Small intestine (tissue), 7 donors: ENCODE data around the gene SLC25A24. TPM values are rescaled to one million over a fixed set of nuclear protein-coding genes. Genes with fewer than 3 reads are reported as not detected.
A peak's percentile ranks its signal among the peaks of the same experiment; 100 is the strongest.
"Not testable (repeated sequence)": the region's sequence is repeated elsewhere in the genome, so short reads cannot be mapped to it uniquely, and the experiment has no call there.

Experiments
- DNase-seq, 2 donors: peaks; one replicate each; pipeline versions ENCODE4 v3.0.0 to v3.0.0-alpha.2; 2013
- FAIRE-seq: peaks from 2 replicates; lab custom pipeline; 2012; peaks lifted over from hg19 to GRCh38; lab: Jason Lieb, UNC
- H3K27ac ChIP-seq, 3 donors: one replicate each; pipeline ENCODE4 v1.5.1; 2013; ENCODE audit warnings: low read length in 2 of 3, mild to moderate bottlenecking in 2 of 3, control low read depth in 1 of 3, inconsistent platforms in 1 of 3, low read depth in 1 of 3, moderate library complexity in 1 of 3
- H3K27me3 ChIP-seq, 3 donors: one replicate each; pipeline ENCODE4 v1.6.1; 2013; ENCODE audit warnings: low read length in 3 of 3, inconsistent platforms in 1 of 3; ENCODE audit not compliant: control insufficient read depth in 3 of 3, insufficient read depth in 3 of 3
- H3K36me3 ChIP-seq, 3 donors: one replicate each; pipeline ENCODE4 v1.6.1; 2013; ENCODE audit warnings: low read length in 3 of 3, inconsistent platforms in 1 of 3, low read depth in 1 of 3, mild to moderate bottlenecking in 1 of 3, moderate library complexity in 1 of 3; ENCODE audit not compliant: control insufficient read depth in 3 of 3, insufficient read depth in 2 of 3
- H3K4me1 ChIP-seq, 3 donors: one replicate each; pipeline ENCODE4 v1.6.1; 2013; ENCODE audit warnings: low read length in 2 of 3, inconsistent platforms in 1 of 3, low read depth in 1 of 3, mild to moderate bottlenecking in 1 of 3, moderate library complexity in 1 of 3; ENCODE audit not compliant: control insufficient read depth in 3 of 3, insufficient read depth in 2 of 3
- H3K4me3 ChIP-seq, 3 donors: one replicate each; pipeline ENCODE4 v1.5.1; 2013; ENCODE audit warnings: low read length in 3 of 3, control low read depth in 1 of 3, inconsistent platforms in 1 of 3, low read depth in 1 of 3, mild to moderate bottlenecking in 1 of 3, moderate library complexity in 1 of 3
- H3K9me3 ChIP-seq, 2 donors: one replicate each; pipeline ENCODE4 v1.6.1; 2013; ENCODE audit warnings: low read depth in 1 of 2, low read length in 1 of 2; ENCODE audit not compliant: control insufficient read depth in 2 of 2, insufficient read depth in 1 of 2
- WGBS, 3 donors: extraction: QIAGEN DNeasy Blood & Tissue Kit; methylation state at CpG; one replicate each; pipeline ENCODE4 v1.1.7; 2013; 5-methylcytosine and 5-hydroxymethylcytosine counted together
- polyA plus RNA-seq, 4 donors: library from polyadenylated mRNA; stranded (reverse) in 3 of 4; unstranded in 1 of 4; fragments of 200-250 nt in 3 of 4; fragments of 120-200 nt in 1 of 4; gene quantifications; one replicate each; pipeline versions ENCODE4 v1.2.1 to v1.2.3, GENCODE V29; 2013
- donor health status: healthy with polysubstance abuse.
- donor health status: control.
- donor health status: control.
- donor health status: Bipolar disorder and iron deficiency.
- donor health status: healthy.

Gene SLC25A24
- polyA plus RNA-seq, 4 donors, result 31.7 to 43.4 (median 36.8) TPM

DNA sequence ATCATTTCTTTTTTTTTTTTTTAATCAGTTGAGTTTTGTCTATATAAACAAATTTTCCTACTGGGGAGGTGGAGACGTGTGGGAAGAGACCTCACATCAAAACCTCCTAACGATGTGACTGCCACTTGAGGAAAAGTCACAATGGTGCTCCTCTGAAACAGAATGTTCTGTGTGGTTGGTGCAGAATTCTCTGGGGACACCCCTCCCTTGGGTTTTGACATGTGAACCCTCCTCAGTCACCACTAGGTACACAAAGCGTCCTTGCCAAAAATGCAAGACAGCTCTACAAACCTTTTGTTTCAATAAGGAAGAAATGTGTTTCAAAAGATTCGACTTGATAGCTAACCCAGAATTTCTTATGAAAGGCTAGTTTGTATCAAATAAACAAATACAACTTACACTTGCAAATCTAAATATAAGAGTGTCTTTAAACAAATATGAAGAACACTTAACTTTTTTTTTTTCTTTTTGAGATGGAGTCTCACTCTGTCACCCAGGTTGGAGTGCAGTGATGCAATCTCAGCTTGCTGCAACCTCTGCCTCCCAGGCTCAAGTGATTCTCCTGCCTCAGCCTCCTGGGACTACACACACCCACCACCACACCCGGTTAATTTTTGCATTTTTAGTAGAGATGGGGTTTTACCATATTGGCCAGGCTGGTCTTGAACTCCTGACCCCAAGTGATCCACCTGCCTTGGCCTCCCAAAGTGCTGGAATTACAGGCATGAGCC, 9.3 kb downstream of the SLC25A24 start:
- peaks cover 4 to 13% (median 12%) of the 10 kb centered on the region in 3 donors for H3K36me3 ChIP-seq
- WGBS, 3 donors, result 82 to 95% (median 83%) methylated on average over 5 of the region's 5 CpGs
- FAIRE-seq, result no peak
- no peaks in the 10 kb centered on the region for H3K4me1 ChIP-seq
- H3K9me3 ChIP-seq, result peaks cover 0 to 26% of the 10 kb centered on the region in 2 donors
- no peak overlapping the region for H3K27ac ChIP-seq
- H3K4me3 ChIP-seq, result no peak overlapping the region
- no peak for DNase-seq
- H3K27me3 ChIP-seq, result no peaks in the 10 kb centered on the region

DNA sequence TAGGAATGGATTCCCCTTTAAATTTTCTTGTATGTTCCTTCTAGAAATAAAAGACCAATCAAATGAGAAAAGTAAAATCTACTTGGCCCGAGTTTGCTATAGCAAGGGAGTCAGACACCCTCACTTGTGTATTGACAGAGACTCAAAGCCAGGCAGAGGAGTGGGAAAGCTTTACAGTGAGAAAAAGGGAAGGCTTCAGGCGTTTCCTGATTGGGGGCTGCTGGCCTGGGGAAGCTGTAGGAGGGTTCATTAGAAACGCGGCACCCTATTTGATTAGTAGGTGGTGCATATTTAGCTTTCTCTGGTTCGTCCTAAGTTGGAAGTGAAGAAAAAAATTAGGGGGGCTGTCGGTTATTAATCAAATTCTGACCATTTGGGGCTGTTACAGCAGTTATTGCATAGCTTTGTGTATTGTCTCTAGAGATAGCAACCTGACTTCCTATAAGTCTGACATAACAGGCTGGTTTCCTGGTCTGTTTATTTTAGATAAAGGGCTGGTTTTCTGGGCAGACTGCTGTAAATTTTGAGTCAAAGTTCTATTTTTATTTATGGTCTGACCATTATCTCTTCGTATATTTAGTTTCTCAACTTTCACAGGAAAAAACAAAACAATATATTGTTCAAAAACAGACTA, 10.0 kb downstream of the SLC25A24 start:
- H3K9me3 ChIP-seq, result peaks cover 0 to 22% of the 10 kb centered on the region in 2 donors
- DNase-seq (no peak), FAIRE-seq (no peak)
- no peaks in the 10 kb centered on the region for H3K27me3 ChIP-seq
- WGBS, 3 donors, result 84 to 89% (median 87%) methylated on average over 7 of the region's 7 CpGs
- H3K27ac ChIP-seq, result no peak overlapping the region
- H3K4me3 ChIP-seq, result no peak overlapping the region
- H3K4me1 ChIP-seq, result no peaks in the 10 kb centered on the region
- H3K36me3 ChIP-seq, result peaks cover 4 to 11% (median 9%) of the 10 kb centered on the region in 3 donors

GRCh38 chr1:108188801-108189200, 11.3 kb downstream of the SLC25A24 start:
- FAIRE-seq, result no peak
- no peaks in the 10 kb centered on the region for H3K4me1 ChIP-seq
- no peak for DNase-seq
- 85 to 100% (median 90%) methylated on average over 1 of the region's 1 CpG for WGBS, 3 donors
- no peaks in the 10 kb centered on the region for H3K27me3 ChIP-seq
- peaks cover 0 to 10% (median 9%) of the 10 kb centered on the region in 3 donors for H3K36me3 ChIP-seq
- H3K27ac ChIP-seq, result no peak overlapping the region
- peaks cover 0 to 23% of the 10 kb centered on the region in 2 donors for H3K9me3 ChIP-seq
- H3K4me3 ChIP-seq, result no peak overlapping the region

GRCh38 chr1:108182959-108183700, 17.0 kb downstream of the SLC25A24 start:
- Histone ChIP-seq H3K4me1 (no peaks in the 10 kb centered on the region), H3K27ac (peak overlapping the region in 1 of 3 donors; percentile 11), H3K4me3 (no peak overlapping the region), H3K9me3 (peaks cover 0 to 11% of the 10 kb centered on the region in 2 donors), H3K27me3 (no peaks in the 10 kb centered on the region), H3K36me3 (peaks cover 0 to 17% (median 8%) of the 10 kb centered on the region in 3 donors)
- DNase-seq (no peak), FAIRE-seq (no peak)
- WGBS, 3 donors, result 48 to 50% (median 50%) methylated on average over 2 of the region's 2 CpGs

DNA sequence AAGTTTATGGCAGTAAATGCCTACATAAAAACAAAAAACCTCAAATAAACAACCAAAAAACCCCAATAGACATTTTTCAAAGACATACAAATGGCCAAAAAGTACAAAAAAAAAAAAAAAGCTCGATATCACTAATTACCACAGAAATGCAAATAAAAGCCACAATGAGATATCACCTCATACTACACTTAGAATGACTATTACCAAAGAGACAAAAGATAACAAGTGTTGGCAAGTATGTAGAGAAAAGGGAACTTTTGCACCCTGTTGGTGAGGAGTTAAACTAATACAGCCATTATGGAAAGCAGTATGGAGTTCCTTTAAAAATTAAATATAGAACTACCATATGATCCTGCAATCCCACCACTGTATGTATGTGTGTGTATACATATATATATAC, 21.1 kb downstream of the SLC25A24 start:
- no peak overlapping the region for H3K4me3 ChIP-seq
- WGBS, 3 donors, result 69 to 91% (median 89%) methylated on average over 1 of the region's 1 CpG
- H3K36me3 ChIP-seq, result peaks cover 0 to 25% (median 16%) of the 10 kb centered on the region in 3 donors
- peaks cover 0 to 25% of the 10 kb centered on the region in 2 donors for H3K9me3 ChIP-seq
- DNase-seq, result no peak
- no peaks in the 10 kb centered on the region for H3K4me1 ChIP-seq
- FAIRE-seq, result no peak
- H3K27me3 ChIP-seq, result no peaks in the 10 kb centered on the region
- no peak overlapping the region for H3K27ac ChIP-seq

GRCh38 chr1:108162409-108162808, 37.7 kb downstream of the SLC25A24 start:
- not testable (repeated sequence) for FAIRE-seq, H3K27ac ChIP-seq, H3K36me3 ChIP-seq, H3K9me3 ChIP-seq, DNase-seq, H3K27me3 ChIP-seq, H3K4me1 ChIP-seq, H3K4me3 ChIP-seq
- no CpG with 5 or more reads among the region's 1 CpG for WGBS, 3 donors

GRCh38 chr1:108159951-108160350, 40.2 kb downstream of the SLC25A24 start:
- not testable (repeated sequence) for H3K27ac ChIP-seq, H3K4me3 ChIP-seq, FAIRE-seq, DNase-seq, H3K4me1 ChIP-seq, H3K36me3 ChIP-seq, H3K9me3 ChIP-seq, H3K27me3 ChIP-seq
- WGBS, 3 donors, result 96 to 98% (median 97%) methylated on average over 10 to 25 of the region's 30 CpGs

GRCh38 chr1:108158893-108159453, 41.2 kb downstream of the SLC25A24 start:
- no peaks in the 10 kb centered on the region for H3K4me1 ChIP-seq
- DNase-seq, result no peak
- FAIRE-seq, result no peak
- no peak overlapping the region for H3K4me3 ChIP-seq
- peaks cover 0 to 4% of the 10 kb centered on the region in 2 donors for H3K9me3 ChIP-seq
- H3K27me3 ChIP-seq, result no peaks in the 10 kb centered on the region
- H3K36me3 ChIP-seq, result peaks cover 0 to 9% (median 5%) of the 10 kb centered on the region in 3 donors
- WGBS, 3 donors, result 95 to 98% (median 97%) methylated on average over 7 of the region's 7 CpGs
- no peak overlapping the region for H3K27ac ChIP-seq
